C4-2B (cell line): Measurements from ENCODE around the gene NRXN3.

Experiments used
- CTCF ChIP-seq: fragments of 450-650 bp; conservative IDR thresholded peaks from 2 replicates; pipeline ENCODE4 v1.5.1; 2017; ENCODE audit warnings: mild to moderate bottlenecking
- ZFX ChIP-seq: fragments of 450-650 bp; IDR thresholded peaks from 2 replicates; pipeline ENCODE4 v1.6.1; 2017

DNA sequence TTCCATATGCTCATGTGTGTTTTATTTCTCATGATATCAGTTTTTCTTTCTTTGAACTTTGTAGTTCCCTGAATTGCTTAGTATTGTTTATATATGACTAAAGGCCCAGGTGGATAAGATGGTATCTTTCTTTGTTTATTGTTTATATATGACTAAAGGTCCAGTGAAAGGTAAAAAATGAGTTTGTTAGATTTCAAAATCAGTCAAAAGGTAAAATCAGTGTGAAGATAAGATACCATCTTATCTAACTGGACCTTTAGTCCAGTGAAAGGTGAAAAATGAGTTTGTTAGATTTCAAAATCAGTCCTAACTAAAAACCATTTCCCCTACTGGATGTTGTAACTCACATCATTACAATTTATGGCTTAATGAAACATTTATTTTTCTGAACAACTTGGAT is 1150.9 kb downstream of the NRXN3 start:
- no peak for TF ChIP-seq CTCF
- TF ChIP-seq ZFX = no peak
